ENCODE measurements around the gene MNT.

Gene MNT

DNA sequence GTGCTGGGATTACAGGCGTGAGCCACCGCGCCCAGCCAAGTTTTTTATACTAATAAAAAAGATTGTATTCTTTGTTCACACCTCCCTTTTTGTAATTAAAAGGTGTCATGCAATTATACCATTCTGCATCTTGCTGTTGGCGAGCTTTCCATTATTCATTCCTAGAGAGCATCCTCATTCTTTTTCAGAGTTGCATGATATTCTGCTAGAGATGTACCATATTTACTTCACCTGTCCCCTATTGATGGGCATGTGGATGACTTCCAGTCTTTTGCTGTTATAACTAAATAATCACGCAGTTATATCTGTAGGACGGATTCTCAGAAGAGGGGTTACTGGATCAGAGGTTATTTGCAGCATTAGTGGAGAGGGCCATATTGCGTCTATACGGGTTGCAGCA is 46.5 kb downstream of the MNT start:
- no peak overlapping the region for H3K4me3 ChIP-seq (ENCODE audit: low read depth, low read length)
- no peak for DNase-seq (ENCODE audit: low read depth)
- TF ChIP-seq, protein P1, sequence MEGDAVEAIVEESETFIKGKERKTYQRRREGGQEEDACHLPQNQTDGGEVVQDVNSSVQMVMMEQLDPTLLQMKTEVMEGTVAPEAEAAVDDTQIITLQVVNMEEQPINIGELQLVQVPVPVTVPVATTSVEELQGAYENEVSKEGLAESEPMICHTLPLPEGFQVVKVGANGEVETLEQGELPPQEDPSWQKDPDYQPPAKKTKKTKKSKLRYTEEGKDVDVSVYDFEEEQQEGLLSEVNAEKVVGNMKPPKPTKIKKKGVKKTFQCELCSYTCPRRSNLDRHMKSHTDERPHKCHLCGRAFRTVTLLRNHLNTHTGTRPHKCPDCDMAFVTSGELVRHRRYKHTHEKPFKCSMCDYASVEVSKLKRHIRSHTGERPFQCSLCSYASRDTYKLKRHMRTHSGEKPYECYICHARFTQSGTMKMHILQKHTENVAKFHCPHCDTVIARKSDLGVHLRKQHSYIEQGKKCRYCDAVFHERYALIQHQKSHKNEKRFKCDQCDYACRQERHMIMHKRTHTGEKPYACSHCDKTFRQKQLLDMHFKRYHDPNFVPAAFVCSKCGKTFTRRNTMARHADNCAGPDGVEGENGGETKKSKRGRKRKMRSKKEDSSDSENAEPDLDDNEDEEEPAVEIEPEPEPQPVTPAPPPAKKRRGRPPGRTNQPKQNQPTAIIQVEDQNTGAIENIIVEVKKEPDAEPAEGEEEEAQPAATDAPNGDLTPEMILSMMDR (conservative IDR thresholded peaks at IDR 0.05; ENCODE audit: low read depth, low read length): no peak

DNA sequence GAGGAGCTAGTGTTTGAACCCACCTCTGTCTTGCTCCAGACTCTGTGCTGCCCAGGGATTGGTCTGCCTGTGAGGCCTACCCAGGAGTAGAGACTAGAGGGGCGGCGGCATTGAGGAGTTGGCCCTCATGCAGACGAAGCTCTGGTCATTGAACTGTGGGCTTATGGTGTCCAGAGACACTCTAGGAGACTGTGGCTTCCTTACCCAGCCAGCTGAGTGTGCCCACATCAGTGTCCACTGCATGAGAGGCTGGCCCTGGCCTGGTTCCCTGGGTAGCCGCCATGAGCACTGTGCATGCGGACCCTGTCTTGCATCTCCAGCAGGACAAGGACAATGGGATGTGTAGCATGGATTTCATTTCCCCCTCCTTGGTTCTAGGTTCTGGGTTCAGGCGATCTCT is 49.6 kb downstream of the MNT start:
- no peak for DNase-seq (ENCODE audit: low read depth)
- no peak overlapping the region for H3K4me3 ChIP-seq (ENCODE audit: low read depth, low read length)
- TF ChIP-seq, protein P1 (conservative IDR thresholded peaks at IDR 0.05; ENCODE audit: low read depth, low read length): no peak

DNA sequence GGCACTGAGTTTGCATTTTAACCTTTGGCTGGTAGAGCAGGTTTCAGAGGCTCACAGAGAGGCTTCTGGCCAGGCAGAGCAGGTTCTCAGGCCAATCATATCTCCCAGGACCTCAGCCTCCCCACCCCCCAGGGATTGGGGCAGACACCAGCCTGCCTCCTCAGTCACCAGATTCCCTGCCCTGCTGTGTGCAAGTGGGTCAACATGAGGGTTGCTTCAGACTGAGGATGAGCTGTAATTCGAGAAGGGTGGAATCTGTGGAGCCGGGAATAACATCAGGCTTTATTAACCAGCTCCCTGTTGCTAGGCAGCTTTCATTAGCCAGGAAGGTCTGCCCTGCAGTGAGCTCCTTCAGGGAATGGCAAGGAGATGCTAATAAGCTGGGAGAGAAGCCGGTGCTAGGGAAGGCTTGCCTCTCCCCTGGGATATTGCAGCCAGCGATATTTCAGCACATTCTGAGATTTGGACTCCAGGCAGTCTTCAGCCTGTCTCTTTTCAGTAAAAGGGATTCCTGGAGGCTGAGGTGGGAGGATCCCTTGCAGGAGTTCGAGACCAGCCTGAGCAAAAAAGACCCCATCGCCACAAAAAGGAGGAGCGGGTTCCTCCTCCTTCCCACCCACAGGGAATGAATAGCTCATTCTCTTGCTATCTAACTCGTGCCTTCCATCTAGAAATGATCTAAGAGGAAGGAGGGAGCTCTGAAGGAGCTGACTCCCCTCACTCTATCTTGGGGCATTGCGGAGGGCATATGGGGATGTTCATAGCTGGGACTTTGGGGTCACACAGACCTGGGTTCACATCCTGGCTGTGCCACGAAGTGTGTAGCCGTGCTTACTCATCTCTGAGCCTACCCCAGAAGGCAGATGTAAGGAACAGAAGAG is 52.8 kb downstream of the MNT start:
- DNase-seq (ENCODE audit: low read depth): peak; percentile 84
- no peak overlapping the region for H3K4me3 ChIP-seq (ENCODE audit: low read depth, low read length)
- TF ChIP-seq, protein P1 (conservative IDR thresholded peaks at IDR 0.05; ENCODE audit: low read depth, low read length): no peak

DNA sequence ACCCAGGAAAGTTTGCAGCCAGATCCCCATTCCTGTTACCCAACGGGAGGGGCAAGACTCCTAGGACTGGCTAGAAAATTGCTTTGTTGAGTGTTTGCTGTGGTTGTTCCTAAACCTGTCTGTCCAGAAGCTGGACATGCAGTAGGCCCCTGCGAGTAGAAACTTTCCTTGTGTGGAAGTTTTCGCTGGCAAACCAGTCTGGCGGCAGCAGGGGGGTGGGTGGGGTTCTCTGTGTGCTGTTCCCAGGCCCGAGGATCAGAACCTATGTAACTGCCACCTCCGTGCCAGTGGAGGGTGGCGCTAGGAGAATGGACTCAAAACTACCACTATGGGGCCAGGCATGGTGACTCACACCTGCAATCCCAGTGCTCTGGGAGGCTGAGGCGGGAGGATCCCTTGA is 54.4 kb downstream of the MNT start:
- no peak for DNase-seq (ENCODE audit: low read depth)
- no peak overlapping the region for H3K4me3 ChIP-seq (ENCODE audit: low read depth, low read length)
- TF ChIP-seq, protein P1 (conservative IDR thresholded peaks at IDR 0.05; ENCODE audit: low read depth, low read length): no peak

DNA sequence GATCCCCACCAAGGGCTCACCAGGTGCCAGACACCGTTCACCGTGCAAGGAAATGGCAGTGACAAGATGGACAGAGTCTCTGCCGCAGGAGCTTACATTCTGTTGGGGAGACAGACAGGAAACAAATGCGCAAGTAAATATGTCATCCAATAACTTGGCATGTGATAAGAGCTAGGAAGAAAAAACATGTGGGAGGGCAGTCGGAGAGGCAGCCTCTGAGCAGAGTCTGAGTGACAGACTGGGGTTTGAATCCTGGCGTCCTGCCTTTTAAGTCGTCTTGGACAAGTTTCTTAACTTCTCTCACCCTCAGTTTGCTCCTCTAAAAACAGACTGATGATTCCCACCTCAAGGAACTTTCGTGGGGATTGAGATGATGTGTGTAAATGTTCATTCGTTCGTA is 56.3 kb downstream of the MNT start:
- TF ChIP-seq, protein P1 (conservative IDR thresholded peaks at IDR 0.05; ENCODE audit: low read depth, low read length): no peak
- no peak overlapping the region for H3K4me3 ChIP-seq (ENCODE audit: low read depth, low read length)
- no peak for DNase-seq (ENCODE audit: low read depth)

DNA sequence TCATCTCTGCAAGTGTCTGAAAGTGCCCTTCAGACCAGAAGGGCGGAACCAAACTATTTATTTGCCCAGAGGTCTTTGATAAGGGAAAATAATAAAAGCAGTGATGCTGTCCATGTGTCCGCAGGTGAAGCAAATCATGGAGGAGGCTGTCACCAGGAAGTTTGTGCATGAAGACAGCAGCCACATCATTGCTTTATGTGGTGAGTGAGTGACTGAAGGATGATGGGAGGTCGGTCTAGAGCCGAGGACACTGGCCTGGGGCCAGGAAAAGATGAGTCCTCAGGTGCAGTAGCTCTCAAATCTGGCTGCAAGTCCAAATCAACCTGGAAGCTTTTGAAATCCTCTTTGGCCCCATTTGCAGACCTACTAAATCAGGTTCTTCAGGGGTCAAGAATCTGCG is 57.4 kb downstream of the MNT start:
- H3K4me3 ChIP-seq (ENCODE audit: low read depth, low read length): no peak overlapping the region
- TF ChIP-seq, protein P1 (conservative IDR thresholded peaks at IDR 0.05; ENCODE audit: low read depth, low read length): no peak
- no peak for DNase-seq (ENCODE audit: low read depth)

DNA sequence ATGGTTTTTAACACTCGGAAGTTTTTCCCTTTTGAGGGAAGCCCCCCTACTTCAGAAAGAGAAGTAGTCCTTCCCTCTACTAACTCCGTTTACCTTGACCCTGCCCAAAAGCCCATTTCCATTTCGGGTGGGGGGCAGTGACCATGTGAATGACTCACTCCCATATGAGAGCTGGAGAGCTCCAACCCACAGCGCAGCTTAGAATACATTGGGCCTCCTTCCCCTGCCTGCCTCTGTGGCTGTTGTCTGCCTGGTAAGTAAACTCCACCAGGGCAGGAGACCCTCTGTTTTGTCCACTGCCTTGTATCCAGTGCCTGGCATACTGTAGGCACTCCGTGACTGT is 62.6 kb downstream of the MNT start:
- H3K4me3 ChIP-seq (ENCODE audit: low read depth, low read length): peak overlapping the region; percentile 71
- peak; percentile 42 for DNase-seq (ENCODE audit: low read depth)
- TF ChIP-seq, protein P1 (conservative IDR thresholded peaks at IDR 0.05; ENCODE audit: low read depth, low read length): no peak

All from choroid plexus epithelial cell (primary cell).